ENCODE measurements around the gene RASGRF1.

DNA sequence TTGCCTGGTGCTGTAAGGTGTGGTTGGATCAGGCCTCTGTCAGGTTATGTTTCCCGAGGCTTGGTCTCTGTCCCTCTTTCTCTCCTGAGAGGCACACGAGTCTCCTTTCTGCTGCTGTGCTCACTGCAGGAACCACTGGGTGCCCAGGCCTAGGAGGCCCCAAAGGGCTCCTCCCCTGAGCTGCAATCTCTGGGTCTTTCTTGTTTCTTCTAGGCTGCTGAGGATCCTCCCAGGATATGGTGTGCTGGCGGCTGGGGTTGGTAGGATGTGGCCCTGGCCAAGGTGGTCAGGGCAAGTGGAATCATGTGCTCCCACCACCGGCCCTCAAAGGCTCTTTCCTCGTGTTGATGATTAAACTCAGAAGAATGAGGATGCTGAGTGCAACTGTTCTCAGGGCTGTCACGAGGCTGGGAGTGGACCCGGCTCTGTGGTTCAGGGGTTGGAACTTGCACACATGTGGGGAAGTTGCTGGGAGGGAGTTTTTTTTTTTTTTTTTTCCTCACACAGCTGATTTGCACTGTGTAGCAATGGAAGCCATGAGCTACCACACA, 102.1 kb downstream of the RASGRF1 start:
- TF ChIP-seq, protein P1, sequence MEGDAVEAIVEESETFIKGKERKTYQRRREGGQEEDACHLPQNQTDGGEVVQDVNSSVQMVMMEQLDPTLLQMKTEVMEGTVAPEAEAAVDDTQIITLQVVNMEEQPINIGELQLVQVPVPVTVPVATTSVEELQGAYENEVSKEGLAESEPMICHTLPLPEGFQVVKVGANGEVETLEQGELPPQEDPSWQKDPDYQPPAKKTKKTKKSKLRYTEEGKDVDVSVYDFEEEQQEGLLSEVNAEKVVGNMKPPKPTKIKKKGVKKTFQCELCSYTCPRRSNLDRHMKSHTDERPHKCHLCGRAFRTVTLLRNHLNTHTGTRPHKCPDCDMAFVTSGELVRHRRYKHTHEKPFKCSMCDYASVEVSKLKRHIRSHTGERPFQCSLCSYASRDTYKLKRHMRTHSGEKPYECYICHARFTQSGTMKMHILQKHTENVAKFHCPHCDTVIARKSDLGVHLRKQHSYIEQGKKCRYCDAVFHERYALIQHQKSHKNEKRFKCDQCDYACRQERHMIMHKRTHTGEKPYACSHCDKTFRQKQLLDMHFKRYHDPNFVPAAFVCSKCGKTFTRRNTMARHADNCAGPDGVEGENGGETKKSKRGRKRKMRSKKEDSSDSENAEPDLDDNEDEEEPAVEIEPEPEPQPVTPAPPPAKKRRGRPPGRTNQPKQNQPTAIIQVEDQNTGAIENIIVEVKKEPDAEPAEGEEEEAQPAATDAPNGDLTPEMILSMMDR (IDR thresholded peaks at IDR 0.05) = no peak
- TF ChIP-seq POLR2AphosphoS5 (IDR thresholded peaks at IDR 0.05) = peak in 2 of 3 donors; percentile 19 to 61
